A549 treated with DMSO at 1 μM for 4 hours (cell line): ENCODE measurements around the gene REXO5. TPM values are rescaled to one million over a fixed set of nuclear protein-coding genes. Genes with fewer than 3 reads are reported as not detected.

Source experiments
- total RNA-seq: library from RNA; stranded (reverse); fragments of 200-300 nt; extraction: Qiagen RNA extraction; gene quantifications from 5 replicates; pipeline ENCODE4 v1.2.3, GENCODE V29; 2022; ENCODE audit warnings: low read depth

The REXO5 gene, protein sequence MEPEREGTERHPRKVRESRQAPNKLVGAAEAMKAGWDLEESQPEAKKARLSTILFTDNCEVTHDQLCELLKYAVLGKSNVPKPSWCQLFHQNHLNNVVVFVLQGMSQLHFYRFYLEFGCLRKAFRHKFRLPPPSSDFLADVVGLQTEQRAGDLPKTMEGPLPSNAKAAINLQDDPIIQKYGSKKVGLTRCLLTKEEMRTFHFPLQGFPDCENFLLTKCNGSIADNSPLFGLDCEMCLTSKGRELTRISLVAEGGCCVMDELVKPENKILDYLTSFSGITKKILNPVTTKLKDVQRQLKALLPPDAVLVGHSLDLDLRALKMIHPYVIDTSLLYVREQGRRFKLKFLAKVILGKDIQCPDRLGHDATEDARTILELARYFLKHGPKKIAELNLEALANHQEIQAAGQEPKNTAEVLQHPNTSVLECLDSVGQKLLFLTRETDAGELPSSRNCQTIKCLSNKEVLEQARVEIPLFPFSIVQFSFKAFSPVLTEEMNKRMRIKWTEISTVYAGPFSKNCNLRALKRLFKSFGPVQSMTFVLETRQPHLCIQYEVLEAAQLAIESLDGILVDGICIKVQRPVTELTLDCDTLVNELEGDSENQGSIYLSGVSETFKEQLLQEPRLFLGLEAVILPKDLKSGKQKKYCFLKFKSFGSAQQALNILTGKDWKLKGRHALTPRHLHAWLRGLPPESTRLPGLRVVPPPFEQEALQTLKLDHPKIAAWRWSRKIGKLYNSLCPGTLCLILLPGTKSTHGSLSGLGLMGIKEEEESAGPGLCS
- 3.9 to 4.4 TPM (median 4.2 TPM) in 5 replicates for total RNA-seq

DNA sequence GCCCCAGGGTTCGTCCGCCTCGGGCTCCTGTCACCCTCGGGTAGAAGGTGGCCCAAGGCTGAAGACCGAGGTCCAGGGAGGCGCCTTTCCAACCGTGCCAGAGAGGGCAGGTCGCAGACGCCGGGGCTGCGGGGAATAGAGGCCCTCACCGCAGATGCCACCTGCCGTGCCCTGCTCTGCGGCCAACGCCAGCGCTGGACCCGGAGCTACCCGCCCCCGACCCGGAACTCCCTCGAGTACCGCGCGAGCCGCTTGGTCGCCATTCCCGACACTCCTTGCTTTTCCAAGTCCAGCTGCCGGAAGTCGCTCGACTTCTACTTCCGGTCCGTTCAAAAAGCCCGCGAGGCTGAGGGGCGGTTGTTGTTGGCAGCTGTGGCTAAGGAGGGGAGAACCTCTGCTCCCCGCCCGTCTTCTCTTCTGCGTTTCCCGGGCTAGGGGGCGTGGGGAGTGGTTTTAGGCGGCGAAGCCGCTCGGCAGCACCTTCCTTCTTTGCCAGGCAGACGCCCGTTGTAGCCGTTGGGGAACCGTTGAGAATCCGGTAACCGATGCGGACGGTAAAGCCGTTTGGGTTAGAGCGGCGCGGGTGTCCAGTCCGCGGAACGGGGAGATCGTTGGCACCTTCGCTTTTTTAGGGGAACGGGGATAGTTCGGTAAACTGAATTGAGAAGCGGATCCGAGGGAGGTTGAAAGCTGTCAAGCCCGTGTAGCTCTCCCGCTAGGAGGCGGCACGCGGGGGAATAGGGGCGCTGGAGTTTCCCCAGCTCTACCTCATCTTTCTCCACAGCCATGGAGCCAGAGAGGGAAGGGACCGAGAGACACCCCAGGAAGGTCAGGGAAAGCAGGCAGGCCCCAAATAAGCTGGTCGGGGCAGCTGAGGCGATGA is at the start of gene REXO5, which contains the start of gene ERI2:
Gene REXO5, plus strand, starts transcription at position 360 of the 883 bp plus-strand sequence. Its CDS starts 427 bp downstream, at position 787.
Gene ERI2, minus strand, starts transcription at position 305 of the 883 bp plus-strand sequence. Its CDS starts 42 bp downstream, at position 263.

DNA sequence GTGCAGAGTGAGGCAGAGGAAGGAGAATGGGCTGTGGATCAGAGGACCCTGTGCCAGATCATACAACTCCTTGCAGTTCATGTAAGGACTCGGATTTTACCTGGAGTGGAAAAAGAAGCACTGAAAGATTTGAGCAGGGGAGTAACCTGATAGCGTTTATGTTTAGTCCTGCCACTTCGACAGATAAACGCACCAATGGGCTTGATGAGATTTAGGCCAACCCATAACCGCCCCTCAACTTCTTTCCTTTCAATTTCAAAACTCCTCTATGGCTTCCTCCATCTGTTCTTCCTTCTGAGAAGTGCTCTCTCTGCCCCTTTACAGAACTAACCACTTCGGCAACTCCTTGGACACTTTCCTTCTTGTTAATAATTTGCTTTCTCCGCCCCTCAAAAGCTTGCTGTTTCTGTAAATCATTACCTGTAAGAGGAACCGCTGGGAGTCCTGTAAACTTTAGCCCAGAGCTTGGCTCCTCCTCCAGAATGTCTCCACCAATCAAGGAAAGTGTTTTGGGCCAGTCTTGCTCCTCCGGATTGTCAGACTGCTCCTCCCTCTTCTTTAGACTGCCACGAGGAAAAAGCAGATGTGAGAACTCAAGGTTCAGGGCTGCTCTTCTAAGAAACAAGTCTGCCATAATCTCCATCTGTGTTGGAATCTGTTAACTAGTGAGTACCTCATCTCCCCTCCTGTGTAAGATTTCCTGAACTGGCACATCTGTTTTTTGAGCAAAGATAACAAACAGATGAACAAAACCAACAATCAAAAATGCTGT is 42.7 kb upstream of the REXO5 start, which contains the start of gene ACSM3:
Gene ACSM3, plus strand, starts transcription at position 554 of the 772 bp plus-strand sequence. CDS start 6,021 bp downstream, outside the sequence.

Other genes starting within 250 kb of the REXO5 start
- gene ACSM2B, start 230.2 kb upstream of the REXO5 start, total RNA-seq = not detected in 5 replicates
- not detected in 5 replicates for gene ACSM1, start 108.8 kb upstream of the REXO5 start, total RNA-seq
- gene THUMPD1, start 64.7 kb upstream of the REXO5 start, total RNA-seq = 23.5 to 29.3 TPM (median 28.5 TPM) in 5 replicates
- gene ACSM3, start 42.5 kb upstream of the REXO5 start, total RNA-seq = 3.5 to 4.6 TPM (median 4.5 TPM) in 5 replicates
- 13.1 to 16.3 TPM (median 16.2 TPM) in 5 replicates for gene ERI2, start 55 bp upstream of the REXO5 start, total RNA-seq
- gene DCUN1D3, start 93.8 kb downstream of the REXO5 start, total RNA-seq = 4.3 to 5.7 TPM (median 5.0 TPM) in 5 replicates
- gene LYRM1, start 94.2 kb downstream of the REXO5 start, total RNA-seq = 25.5 to 40.3 TPM (median 29.2 TPM) in 5 replicates